ENCODE data around the gene USP49.
"Not testable (repeated sequence)": the region's sequence is repeated elsewhere in the genome, so short reads cannot be mapped to it uniquely, and the experiment has no call there.

USP49 gene

DNA sequence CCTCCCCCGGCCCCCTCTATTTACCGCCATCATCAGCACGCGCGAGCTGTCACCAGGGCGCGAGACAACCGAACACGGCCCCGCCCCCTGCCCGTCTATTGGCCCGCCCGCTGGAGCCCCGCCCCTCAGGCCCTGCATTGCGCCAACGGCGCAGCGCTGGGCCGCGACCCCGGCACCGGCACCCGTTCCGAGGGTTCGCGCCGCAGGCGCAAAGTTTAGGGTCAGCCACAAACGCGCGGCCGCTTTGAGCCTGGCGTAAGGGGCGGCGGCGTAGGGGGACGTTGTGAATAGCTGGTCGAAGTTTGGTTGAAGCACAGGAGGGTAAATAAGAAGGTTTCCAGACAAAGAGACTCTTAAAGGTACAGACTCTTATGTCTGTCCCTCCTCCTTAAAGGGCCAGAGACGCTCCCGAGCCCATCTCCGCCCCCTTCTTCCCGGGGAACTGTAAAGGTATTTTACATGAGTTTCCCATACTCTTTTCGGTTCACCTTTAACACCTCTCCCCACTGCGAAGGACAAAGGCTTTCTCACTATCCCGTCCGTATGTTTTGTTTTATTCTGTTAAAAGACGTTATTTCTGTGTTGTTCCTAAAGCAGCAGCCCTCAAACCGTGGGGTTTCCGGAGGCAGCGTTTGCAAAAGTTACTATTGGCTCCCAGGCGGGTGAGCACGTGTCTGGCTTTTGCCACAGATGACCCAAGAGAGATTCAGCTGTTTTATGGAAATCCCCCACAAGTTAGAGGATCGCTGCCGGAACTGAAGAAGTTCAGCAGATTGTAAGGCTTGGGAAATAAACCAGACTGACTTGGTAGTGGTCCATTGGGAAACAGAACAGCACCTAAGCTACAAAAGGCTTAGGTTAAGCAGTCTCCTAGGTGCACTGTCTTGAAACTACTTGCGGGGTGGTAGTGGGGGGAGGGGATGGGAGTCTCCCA lies at the start of gene USP49:
Gene USP49 (minus strand): TSS at position 76 of the 934 bp plus-strand sequence. CDS start 88,392 bp downstream, outside the sequence.
- peak; percentile 77 to 89 for DNase-seq

DNA sequence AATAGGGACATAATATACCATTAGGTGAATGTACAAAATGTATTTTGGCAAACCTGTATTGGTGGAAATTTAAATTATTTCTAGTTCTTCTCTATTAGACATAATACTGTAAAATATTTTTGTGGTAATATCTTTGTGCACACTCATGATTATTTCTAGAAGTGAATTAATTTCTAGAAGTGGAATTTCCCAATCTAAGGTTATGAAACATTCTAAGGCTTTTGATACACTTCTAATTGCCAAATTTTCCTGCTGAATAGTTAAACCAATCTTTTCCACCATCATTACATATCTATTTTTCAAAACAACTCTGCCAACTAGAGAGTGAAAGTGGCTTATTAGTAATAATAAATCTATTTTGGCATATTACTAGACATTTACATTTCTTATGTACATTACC lies 48.3 kb upstream of the USP49 start:
- DNase-seq: no peak

DNA sequence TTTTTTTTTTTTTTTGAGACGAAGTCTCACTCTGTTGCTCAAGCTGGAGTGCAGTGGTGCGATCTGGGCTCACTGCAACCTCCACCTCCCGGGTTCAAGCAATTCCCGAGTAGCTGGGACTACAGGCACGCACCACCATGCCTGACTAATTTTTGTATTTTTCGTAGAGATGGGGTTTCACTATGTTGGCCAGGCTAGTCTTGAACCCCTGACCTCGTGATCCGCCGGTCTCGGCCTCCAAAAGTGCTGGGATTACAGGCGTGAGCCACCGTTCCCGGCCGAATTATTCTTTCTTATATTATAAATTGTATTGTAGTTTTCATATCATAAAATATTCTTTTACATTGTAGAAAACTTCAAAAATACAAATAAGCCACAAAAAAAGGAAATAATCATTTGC lies 47.7 kb upstream of the USP49 start:
- not testable (repeated sequence) for DNase-seq

DNA sequence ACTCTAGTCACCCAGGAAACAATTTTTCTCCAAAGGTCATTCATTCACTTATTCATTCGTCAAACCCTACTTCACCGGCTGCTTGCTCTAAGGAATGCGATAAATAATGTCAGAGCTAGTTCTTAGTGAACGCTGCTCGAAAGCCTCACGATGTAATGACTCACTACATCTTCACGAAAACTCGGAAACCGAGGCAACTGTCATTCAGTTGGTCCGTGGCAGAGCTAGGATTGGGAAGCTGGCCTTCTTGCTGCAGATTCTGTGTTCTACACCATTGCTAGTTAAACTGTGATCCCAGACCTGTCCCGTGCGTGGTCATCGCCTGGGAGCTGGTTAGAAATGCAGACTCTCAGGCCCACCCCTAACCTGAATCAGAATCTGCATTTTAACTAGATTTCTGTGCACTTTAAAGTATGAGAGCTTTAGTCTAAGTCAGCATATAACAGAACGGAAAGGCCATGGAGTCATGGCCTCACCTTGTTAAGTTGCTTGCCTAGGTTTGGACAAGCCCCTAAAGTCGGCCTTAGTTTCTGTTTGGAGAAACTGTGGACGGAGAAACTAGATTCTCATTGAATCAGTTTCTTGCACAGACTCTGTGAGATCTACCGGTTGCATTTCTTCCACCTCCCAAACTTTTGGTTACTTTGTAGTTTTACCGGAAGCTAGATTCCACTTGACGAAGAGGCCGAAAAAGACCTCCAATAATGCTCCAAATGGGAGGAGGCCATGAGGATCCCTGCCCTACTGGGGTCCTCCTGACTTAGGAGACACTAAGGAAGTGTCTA lies 47.1 kb upstream of the USP49 start:
- DNase-seq: no peak

DNA sequence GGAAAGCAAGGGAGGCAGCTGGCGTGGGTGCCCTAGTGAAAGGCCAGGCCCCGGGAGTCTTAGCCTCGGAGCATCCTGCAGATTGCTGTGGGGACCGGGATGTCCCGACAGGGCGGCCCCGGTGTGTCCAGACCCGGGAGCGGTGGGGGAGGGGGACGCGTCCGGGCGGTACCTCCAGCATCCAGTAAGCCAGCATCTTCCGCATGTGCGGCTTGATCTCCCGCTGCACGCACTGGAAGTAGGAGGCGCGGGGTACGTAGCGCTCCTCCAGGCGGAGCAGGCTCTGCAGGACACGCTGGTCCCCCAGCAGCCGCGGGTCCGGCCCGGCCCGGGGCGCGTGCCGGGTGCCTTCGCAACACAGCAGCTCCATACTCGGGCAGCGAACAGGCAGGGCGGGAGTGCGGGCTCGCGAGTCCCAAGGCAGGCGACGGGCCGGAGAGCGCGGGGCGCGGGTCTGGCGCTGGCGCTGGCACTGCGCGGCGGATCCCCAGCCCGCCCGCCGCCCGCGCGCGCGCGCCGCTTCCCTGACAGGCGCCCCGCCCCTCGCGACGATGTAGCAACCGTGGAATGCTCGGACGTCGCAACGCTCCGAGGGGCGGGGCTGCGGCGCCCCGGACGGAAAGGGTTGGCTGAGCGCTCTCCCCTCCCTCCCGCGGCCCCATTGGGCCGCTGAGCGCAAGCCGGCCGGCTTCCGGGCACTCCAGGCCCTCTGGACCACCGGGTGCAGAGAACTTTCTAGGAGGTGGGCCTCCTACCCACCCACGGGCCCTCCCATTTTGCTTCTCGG lies 46.3 kb upstream of the USP49 start, which contains the start of gene CCND3:
Gene CCND3 (minus strand): TSS at position 529 of the 787 bp plus-strand sequence. CDS start 159 bp downstream, at position 370.
- DNase-seq: peak; percentile 83 to 88

DNA sequence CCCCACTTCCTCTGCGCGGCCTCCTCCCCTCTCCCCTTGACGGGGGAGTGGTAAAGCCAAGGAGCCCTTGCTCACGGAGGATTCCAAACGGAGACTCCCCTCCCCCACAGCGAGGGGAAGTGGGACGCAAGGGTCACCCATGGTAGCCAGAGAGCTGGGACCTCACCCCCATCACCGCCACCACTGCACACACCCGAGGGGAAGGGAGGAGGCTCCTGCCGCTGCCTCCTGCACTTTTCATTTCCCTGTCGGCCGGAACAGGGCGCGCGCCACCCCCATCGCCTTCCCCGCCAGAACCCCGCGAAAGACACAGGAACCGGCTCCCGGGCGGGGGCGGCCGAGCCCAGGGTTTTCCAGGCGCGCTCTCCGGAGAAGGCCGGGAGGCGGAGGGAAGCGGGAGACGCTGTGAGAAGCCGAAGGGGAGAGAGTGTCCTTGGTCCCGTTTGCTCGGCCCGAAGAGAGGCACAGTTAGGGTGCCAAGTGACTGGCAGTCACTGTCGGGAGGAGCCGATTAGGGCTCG lies 45.6 kb upstream of the USP49 start:
- peak in 1 of 2 experiments; percentile 12 for DNase-seq

DNA sequence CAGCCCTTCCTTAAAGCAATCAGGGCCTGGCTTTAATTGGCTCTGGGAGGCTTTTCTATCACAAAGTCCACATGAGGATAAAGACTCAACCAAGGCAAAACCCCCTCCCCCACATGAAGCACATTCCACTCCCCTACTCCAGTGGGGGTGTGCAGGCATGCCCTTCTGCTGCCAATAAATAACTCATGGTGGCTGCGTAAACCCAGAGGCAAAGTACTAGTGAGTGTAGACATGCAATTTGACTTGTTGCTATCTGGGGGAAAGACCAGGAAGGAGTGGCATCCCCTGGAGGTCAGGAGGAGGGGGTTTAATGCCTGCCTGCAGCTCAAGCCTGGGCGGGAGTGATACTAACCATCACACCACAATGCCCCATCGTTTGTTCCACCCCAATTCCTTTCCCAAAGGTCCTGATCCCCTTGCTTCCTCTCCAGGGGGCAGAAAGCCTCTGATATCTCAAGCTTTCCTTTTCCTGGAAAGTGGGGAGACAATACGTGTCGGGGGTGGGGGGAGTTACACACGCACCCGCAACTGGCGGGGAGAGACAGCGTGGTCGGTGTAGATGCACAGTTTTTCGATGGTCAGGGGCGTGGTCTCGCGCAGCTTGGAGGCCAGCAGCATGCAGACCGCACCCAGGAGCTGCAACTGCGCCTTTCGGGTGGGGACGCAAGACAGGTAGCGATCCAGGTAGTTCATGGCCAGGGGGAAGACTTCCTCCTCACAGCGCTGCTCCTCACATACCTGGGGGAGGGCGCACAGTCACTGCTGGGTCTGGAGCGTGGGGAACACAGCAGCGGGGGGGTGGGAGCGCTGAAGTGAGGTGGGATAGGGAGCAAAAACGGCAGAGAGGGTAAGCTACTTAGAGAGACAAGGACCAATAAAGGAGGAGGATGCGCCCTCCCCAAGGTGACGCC lies 44.9 kb upstream of the USP49 start:
- DNase-seq: no peak

DNA sequence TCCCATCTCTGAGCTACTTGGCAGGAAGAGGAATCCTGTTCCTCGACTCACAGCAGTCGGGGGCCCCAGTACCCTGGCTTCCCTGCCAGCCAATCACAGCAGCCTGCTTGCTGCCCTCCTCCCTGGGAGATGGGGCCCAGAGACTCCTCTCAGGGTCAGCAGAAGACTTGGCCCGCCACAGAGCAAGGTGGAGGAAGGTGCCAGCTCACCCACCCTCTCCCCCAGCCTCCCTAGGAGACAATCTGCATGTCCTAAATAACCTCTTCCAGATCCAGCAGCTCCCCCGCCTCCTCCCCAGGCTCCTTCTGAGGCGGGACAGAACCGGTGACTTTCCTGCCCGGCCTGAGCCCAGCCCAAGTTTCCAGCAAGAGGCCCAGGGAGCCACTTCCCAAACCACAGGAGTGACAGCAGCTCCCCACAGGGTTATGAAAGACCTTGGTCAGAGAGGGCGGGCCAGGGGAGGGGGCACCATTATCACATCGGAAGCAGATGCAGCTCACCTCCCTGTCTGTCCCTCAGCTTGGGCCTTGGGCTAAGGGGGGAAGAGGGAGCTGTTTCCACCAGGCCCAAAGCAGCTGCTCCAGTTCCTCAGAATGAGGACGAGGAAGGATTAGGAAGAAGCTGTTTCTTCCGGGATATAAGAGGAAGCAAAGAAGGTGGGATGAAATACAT lies 44.1 kb upstream of the USP49 start:
- DNase-seq: no peak

DNA sequence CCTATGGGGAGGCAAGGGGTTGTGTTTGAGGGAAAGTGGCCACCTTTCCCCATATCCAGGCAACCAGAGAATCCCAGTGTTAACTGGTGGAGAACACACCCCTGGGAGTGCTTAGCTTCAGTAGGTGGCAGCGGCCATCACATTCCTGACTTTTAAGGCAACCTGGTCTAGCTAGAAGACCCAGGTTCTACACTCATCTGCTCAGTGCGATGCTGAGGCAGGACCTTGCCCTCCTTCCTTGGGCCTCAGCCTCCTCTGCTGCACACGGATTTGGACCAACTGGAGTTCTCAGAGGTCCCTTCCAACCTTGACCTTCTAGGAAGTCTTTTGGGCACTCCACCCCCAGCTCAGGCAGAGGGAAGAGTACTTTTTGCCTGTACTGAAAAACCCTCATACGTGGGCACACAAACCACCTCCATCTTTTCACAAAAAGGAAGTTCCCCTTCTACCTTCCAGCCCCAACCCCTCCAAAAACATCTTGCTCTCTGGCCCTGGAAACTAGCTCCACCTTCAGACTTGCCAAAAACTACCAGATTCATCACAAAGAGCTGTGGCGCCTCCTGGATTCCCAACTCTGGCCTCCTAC lies 43.5 kb upstream of the USP49 start:
- no peak for DNase-seq

DNA sequence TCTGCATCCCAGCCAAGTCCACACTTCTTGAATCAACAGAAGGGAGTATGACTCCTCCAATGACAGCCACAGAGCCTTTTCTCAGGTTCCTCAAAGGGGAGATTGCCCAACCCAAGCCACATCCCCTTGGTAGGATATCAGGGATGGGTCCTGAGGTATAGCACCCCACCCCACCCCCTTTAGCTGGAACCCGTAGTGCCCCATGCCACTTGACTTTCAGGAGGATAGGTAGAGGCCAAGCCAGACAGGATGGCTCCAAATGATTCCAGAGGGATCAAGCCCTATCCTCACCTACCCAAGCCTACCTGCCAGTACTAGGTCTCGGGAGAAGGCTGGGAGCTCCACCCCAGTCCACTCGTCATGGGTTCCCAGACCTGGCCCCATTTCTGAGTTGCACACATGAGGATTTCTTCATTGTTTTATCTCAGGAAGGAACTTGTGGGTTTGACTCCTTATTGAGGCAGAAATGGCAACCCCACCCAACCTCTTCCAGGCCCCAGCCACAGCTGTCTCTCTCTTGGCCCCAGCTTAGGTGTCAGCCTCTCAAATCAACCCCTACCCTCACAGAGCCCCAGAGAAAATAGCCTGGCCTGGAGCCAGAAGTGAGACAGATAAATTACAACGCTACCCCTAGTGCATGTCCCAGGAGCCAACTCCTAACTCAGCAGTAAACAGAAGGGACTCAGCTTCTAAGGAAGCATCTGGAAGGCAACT lies 42.8 kb upstream of the USP49 start:
- no peak for DNase-seq

DNA sequence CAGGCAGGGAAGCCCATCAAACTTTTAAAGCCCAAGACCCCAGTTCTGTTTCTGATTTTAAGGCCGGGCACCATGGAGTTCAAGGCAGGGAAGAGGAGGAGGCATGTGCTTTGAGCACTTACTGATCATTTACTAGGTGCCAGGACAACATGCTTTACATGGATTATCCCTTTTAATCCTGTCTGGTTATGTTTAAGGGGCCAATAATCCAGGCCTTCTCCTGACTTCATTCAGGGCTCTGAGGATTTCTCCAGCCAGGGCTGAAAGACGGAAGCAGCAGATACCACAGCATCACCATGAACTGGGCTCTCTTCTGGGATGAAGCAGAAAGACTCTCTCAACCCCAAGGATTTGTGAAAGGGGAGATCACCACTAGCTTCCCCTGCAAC lies 42.3 kb upstream of the USP49 start:
- DNase-seq: no peak

DNA sequence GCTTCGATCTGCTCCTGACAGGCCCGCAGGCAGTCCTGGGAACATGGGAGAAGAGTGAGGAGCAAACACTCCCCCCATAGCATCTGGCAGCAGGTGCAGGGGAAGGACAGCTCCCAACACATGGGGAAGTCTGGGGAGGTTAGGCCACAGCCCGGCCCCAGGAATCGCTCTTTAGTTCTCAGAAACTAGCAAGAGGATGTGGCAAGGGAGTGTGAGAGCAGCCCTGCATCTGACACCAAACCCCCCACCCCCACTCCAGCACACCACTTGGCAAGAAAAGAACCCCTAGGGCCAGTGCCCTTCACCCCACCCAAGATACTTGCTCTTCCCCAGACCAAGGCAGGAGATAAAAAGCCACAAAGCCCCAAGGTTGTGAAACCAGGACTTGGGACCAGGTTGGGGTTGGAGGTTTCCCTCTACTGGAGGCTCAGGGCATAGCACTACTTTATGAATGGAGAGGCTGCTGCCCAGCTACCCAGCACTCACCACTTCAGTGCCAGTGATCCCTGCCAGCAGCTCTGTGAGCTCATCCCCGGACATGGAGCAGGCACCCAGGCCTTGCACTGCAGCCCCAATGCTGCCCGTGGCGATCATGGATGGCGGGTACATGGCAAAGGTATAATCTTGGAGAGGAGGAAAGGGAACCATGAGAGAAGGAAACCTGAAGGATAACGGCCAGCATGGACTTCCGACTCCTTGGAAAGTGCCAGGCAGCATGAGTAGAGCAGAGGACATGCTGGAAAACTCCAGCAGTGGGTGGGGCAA lies 41.1 kb upstream of the USP49 start:
- peak; percentile 64 to 66 for DNase-seq

DNA sequence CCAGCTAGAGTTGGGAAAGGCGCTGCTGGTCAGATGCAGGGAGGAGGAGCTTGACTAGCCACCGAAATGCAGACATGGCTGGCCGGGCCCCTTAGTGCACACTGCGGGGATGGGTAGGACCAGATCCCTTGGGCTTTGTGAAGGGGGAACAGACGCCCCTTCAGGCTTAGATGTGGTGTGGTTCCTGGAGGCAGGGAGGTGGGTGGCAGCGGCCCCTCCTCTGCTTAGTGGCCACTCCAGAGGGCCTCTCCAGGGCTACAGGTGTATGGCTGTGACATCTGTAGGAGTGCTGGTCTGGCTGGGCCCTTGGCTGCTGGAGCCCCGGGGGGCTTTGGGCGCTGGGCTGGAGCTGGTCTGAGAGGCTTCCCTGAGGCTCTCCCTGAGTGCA lies 40.5 kb upstream of the USP49 start:
- no peak for DNase-seq

DNA sequence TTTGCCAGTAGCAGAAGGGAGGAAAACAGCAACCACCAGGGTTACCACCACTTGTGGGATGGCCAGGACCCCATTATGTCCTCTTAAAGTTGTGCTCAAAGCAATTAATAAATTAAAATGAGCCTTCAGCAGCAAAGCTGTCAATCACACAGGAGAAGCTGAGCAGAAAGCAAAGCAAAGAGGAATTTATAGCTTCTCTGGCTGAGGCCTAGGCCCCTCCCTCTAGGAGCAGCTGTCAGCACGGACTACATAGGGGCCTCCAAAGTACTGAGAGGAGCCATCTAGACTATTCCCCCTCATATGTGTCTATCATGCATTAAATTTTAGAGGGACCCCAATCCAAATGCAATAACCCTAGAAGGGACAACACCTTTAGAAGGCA lies 40.0 kb upstream of the USP49 start:
- no peak for DNase-seq

DNA sequence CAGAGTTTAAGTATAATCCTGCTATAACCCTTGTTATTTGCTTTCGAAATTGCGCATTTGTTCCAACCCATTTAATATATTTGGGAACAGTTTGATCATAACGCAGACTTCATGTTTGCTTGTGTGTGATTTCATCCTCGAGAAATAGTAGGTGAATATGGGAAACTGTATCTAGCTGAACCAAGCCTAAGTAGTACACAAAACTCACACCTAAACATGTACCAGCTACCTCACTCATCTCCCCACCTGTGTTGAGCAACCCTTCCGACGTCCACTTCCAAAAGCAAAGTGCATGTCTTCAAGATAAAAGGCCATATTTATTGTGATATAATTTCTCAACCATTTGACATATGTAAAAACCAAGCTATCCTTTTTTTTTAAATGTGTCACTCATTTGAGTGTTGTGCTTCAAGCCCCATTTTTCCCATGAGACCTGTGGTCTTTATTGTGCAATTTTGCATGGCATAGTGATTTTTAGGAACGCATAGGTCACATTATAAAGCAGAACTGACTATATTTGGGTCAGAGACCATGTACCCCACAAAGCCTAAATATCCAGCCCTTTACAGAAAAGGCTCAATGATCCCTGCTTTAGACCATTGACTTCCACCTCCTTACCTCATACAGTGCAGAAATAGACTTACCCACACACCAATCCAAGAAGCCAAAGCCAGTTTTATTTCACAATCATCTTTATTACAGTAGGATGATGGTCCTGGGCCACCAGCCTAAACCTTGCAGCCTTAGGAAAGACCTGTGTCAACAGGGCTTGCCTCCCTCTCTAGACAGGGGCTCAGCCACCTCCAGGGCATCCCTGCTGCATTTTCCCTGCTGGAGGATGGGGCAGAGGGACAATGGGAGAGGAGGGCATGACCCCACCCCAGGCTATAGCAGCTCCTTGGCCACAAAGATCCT lies 39.4 kb upstream of the USP49 start:
- no peak for DNase-seq

DNA sequence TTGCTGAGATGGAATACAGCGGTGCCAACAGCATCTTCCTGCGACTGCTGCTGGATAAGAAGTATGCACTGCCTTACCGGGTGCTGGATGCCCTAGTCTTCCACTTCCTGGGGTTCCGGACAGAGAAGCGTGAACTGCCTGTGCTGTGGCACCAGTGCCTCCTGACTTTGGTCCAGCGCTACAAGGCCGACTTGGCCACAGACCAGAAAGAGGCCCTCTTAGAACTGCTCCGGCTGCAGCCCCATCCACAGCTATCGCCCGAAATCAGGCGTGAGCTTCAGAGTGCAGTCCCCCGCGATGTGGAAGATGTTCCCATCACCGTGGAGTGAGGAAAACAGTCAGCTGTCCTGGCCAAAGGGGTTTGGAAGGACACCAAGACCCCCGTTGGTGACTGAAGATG lies 37.2 kb upstream of the USP49 start:
- DNase-seq: no peak

DNA sequence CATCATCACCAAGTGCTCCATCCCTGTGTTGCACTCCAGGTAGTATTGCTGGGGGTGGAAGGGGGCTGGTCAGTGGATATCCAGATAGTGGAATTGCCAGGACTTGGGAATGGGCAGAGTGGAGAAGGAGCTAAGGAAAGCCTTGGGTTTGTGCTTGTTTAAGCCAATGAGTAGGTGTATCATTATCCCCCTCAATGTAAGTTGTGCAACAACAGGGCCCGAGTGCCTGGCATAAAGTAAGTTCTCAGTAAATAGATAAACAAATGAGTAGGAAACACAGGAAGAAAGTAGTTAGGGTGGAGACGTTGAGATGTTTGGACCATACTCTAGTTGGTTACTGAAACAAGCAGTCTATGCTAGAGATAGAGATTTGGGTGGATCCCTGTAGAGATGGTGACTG lies 36.6 kb upstream of the USP49 start:
- DNase-seq: no peak

DNA sequence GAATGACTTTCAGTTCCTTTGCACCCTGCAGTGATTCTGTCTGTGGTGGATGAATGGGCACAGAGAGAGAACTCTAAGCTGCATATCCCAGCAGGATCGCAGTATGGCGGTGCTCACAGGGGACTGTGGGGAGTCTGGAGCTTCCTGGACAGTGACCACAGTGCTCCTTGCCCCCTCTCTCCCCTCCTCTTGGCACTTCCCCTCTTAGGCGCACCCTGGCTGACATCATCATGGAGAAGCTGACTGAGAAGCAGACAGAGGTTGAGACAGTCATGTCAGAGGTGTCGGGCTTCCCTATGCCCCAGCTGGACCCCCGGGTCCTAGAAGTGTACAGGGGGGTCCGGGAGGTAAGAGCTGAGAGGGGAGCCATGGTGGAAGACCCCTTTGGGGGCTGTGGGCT lies 34.7 kb upstream of the USP49 start:
- no peak for DNase-seq

All from SHP77 (cell line).